DND-41 (cell line): Measurements from ENCODE around the gene GADD45B.

Source experiments
- ATAC-seq: fragments of 200-7000 bp; cut with Tn5 transposase; 3 replicates; pipeline ENCODE4 v1.9.1; 2021; ENCODE audit warnings: low read depth; ENCODE audit not compliant: insufficient read depth
- DNase-seq: peaks from one replicate; pipeline ENCODE4 v3.0.0-alpha.2; 2020
- H2AFZ ChIP-seq: 2 replicates; pipeline ENCODE4 v1.6.0; 2012; ENCODE audit warnings: low read depth, low read length
- H3K27ac ChIP-seq: 2 replicates; pipeline ENCODE4 v1.5.1; 2012; ENCODE audit warnings: low read length, inconsistent platforms
- H3K27me3 ChIP-seq: fragments of 200-600 bp; sonication (generic); 2 replicates; pipeline ENCODE4 v1.6.0; 2012; ENCODE audit warnings: low read length, mild to moderate bottlenecking, inconsistent platforms; ENCODE audit not compliant: insufficient read depth, poor library complexity
- H3K36me3 ChIP-seq: 2 replicates; pipeline ENCODE4 v1.5.1; 2012; ENCODE audit warnings: low read length, inconsistent platforms; ENCODE audit not compliant: insufficient read depth
- H3K4me1 ChIP-seq: 2 replicates; pipeline ENCODE4 v1.5.1; 2012; ENCODE audit warnings: mild to moderate bottlenecking, low read length; ENCODE audit not compliant: insufficient read depth
- H3K4me2 ChIP-seq: 2 replicates; pipeline ENCODE4 v1.6.0; 2012; ENCODE audit warnings: mild to moderate bottlenecking, moderate library complexity, low read length, inconsistent platforms; ENCODE audit not compliant: insufficient read depth
- H3K4me3 ChIP-seq, 2 experiments: fragments of 200-600 bp in 1 of 2; shearing (Covaris generic) in 1 of 2; 2 replicates each; pipeline ENCODE4 v1.5.1; 2012 to 2016; ENCODE audit warnings: inconsistent platforms in 2 of 2, low read length in 2 of 2, mild to moderate bottlenecking in 2 of 2, low read depth in 1 of 2, moderate library complexity in 1 of 2
- H3K79me2 ChIP-seq: 2 replicates; pipeline ENCODE4 v1.6.0; 2012; ENCODE audit warnings: low read length, inconsistent platforms; ENCODE audit not compliant: insufficient read depth
- H3K9ac ChIP-seq: 2 replicates; pipeline ENCODE4 v1.6.0; 2012; ENCODE audit warnings: low read depth, mild to moderate bottlenecking, inconsistent platforms, low read length, moderate library complexity
- H3K9me3 ChIP-seq: 2 replicates; pipeline ENCODE4 v1.5.1; 2012; ENCODE audit warnings: low read length, moderate library complexity, mild to moderate bottlenecking, inconsistent platforms; ENCODE audit not compliant: insufficient read depth, severe bottlenecking
- H4K20me1 ChIP-seq: 2 replicates; pipeline ENCODE4 v1.6.0; 2012; ENCODE audit warnings: low read length; ENCODE audit not compliant: insufficient read depth
- CTCF ChIP-seq: IDR thresholded peaks from 2 replicates; pipeline ENCODE4 v1.5.1; 2012; ENCODE audit warnings: borderline replicate concordance, low read length, moderate library complexity, mild to moderate bottlenecking; ENCODE audit not compliant: poor library complexity, severe bottlenecking; ENCODE audit errors: extremely low read depth
- EZH2 ChIP-seq: IDR thresholded peaks from 3 replicates; pipeline ENCODE4 v1.6.1; 2012; ENCODE audit warnings: borderline replicate concordance, low read depth, mild to moderate bottlenecking, moderate library complexity, low read length, inconsistent platforms; ENCODE audit not compliant: severe bottlenecking

Gene GADD45B

GRCh38 chr19:2434267-2434666, 41.7 kb upstream of the GADD45B start:
- Histone ChIP-seq H4K20me1 (peaks cover 55% of the 10 kb centered on the region), H3K27ac (no peak overlapping the region), H3K9me3 (no peaks in the 10 kb centered on the region), H2AFZ (no peak overlapping the region), H3K27me3 (no peaks in the 10 kb centered on the region), H3K4me2 (no peak overlapping the region), H3K79me2 (peaks cover 34% of the 10 kb centered on the region), H3K4me1 (no peaks in the 10 kb centered on the region; the same call in 1 of the 2 replicates), H3K4me3 (no peak overlapping the region), H3K9ac (no peak overlapping the region), H3K36me3 (peaks cover 91% of the 10 kb centered on the region)
- TF ChIP-seq EZH2 = no peak
- TF ChIP-seq CTCF = no peak
- ATAC-seq (no peak), DNase-seq (no peak)

GRCh38 chr19:2434721-2435265, 41.1 kb upstream of the GADD45B start:
- Histone ChIP-seq H3K27me3 (no peaks in the 10 kb centered on the region), H4K20me1 (peaks cover 57% of the 10 kb centered on the region), H3K9ac (no peak overlapping the region), H3K27ac (no peak overlapping the region), H3K4me1 (no peaks in the 10 kb centered on the region), H3K9me3 (no peaks in the 10 kb centered on the region), H3K4me2 (no peak overlapping the region), H3K79me2 (peaks cover 37% of the 10 kb centered on the region), H2AFZ (no peak overlapping the region), H3K36me3 (peaks cover 90% of the 10 kb centered on the region), H3K4me3 (no peak overlapping the region)
- ATAC-seq (no peak), DNase-seq (no peak)
- TF ChIP-seq EZH2 = no peak
- no peak for TF ChIP-seq CTCF

GRCh38 chr19:2436384-2436783, 39.5 kb upstream of the GADD45B start:
- Histone ChIP-seq H3K79me2 (peaks cover 53% of the 10 kb centered on the region), H3K27me3 (no peaks in the 10 kb centered on the region), H3K9ac (no peak overlapping the region), H3K27ac (no peak overlapping the region), H3K4me1 (no peaks in the 10 kb centered on the region), H2AFZ (no peak overlapping the region), H3K9me3 (no peaks in the 10 kb centered on the region), H3K4me3 (no peak overlapping the region), H4K20me1 (peaks cover 63% of the 10 kb centered on the region), H3K36me3 (peaks cover 86% of the 10 kb centered on the region), H3K4me2 (no peak overlapping the region)
- no peak for ATAC-seq
- no peak for DNase-seq
- no peak for TF ChIP-seq EZH2
- no peak for TF ChIP-seq CTCF
